NCI-H82 (cell line): ENCODE results near the gene PTOV1.

ENCODE experiments used
- DNase-seq: peaks from one replicate; lab custom pipeline; 2025; lab: John Stamatoyannopoulos, UW

PTOV1 gene

GRCh38 chr19:49889687-49890348, 38.9 kb downstream of the PTOV1 start:
- peak; percentile 85 for DNase-seq

- peak; percentile 86 for DNase-seq
Observed at GRCh38 chr19:49890349-49891311, 39.7 kb downstream of the PTOV1 start.

GRCh38 chr19:49891393-49891792, 40.4 kb downstream of the PTOV1 start:
- no peak for DNase-seq

GRCh38 chr19:49892716-49893115, 41.8 kb downstream of the PTOV1 start:
- no peak for DNase-seq

GRCh38 chr19:49894011-49894664, 43.2 kb downstream of the PTOV1 start:
- no peak for DNase-seq

GRCh38 chr19:49894879-49895565, 44.1 kb downstream of the PTOV1 start:
- DNase-seq, result no peak

- DNase-seq, result no peak
Observed at GRCh38 chr19:49895566-49896297, 44.8 kb downstream of the PTOV1 start.

GRCh38 chr19:49896863-49897621, 46.1 kb downstream of the PTOV1 start, which contains the start of gene IL4I1:
IL4I1 (minus strand) TSS chr19:49896887; CDS start chr19:49896160, 727 bp downstream.
- DNase-seq, result no peak

- no peak for DNase-seq
Observed at GRCh38 chr19:49904136-49904535, 53.2 kb downstream of the PTOV1 start.

GRCh38 chr19:49906879-49907564, 56.1 kb downstream of the PTOV1 start:
- DNase-seq, result no peak

- no peak for DNase-seq
Observed at GRCh38 chr19:49907745-49908446, 56.9 kb downstream of the PTOV1 start.

GRCh38 chr19:49908480-49909420, 57.8 kb downstream of the PTOV1 start:
- no peak for DNase-seq

GRCh38 chr19:49910179-49910578, 59.2 kb downstream of the PTOV1 start:
- no peak for DNase-seq
